Nephron progenitor cell (in vitro differentiated cells): Measurements from ENCODE around the gene TMEM98.
A peak's percentile ranks its signal among the peaks of the same experiment; 100 is the strongest.
"Not testable (repeated sequence)": the region's sequence is repeated elsewhere in the genome, so short reads cannot be mapped to it uniquely, and the experiment has no call there.

ENCODE experiments used
- DNase-seq: peaks from one replicate; pipeline ENCODE4 v3.0.0; 2021
- H3K27ac Mint-ChIP-seq: 2 replicates; pipeline ENCODE4 v1.8.0; 2021; ENCODE audit warnings: mild to moderate bottlenecking, moderate library complexity, mixed read lengths
- H3K27me3 Mint-ChIP-seq: 2 replicates; pipeline ENCODE4 v1.8.0; 2021; ENCODE audit warnings: mild to moderate bottlenecking, low read depth, mixed read lengths; ENCODE audit not compliant: poor library complexity
- H3K36me3 Mint-ChIP-seq: 2 replicates; pipeline ENCODE4 v1.8.0; 2021; ENCODE audit warnings: low read depth, mixed read lengths
- H3K4me1 Mint-ChIP-seq: 2 replicates; pipeline ENCODE4 v1.8.0; 2021; ENCODE audit warnings: mixed read lengths
- H3K4me3 Mint-ChIP-seq: 2 replicates; pipeline ENCODE4 v1.8.0; 2021; ENCODE audit warnings: mild to moderate bottlenecking, moderate library complexity, mixed read lengths
- H3K9me3 Mint-ChIP-seq: 2 replicates; pipeline ENCODE4 v1.8.0; 2021; ENCODE audit warnings: mild to moderate bottlenecking, moderate library complexity, mixed read lengths
- TF ChIP-seq, protein P1 (sequence below): fragments of 200-600 bp; sonication (generic); IDR thresholded peaks from 2 replicates; pipeline ENCODE4 v1.5.0; 2021; ENCODE audit warnings: antibody characterized with exemption

TMEM98 gene

DNA sequence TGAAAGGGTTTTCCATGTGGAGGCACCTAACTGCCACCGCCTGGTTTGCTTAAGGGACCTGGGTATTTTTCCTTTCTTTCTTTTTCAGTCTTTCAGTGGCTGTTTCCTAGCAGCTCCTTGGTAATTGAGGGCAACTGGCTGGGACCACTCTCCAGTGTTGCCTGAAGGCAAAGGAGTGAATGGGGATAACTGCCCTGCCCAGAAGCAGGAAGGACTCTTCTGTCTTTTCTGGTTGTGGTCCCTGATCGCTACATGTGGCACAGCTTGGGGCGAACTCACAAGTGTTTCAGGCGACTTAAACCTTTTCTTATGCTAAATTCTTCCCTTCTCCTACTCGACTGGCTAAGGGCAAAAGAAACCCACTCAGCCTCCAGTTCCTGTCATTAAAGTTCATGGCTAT is 10.1 kb upstream of the TMEM98 start:
- Mint-ChIP-seq H3K27ac (no peak overlapping the region), H3K9me3 (peaks cover 15% of the 10 kb centered on the region), H3K4me1 (peaks cover 12% of the 10 kb centered on the region), H3K27me3 (peaks cover 7% of the 10 kb centered on the region), H3K36me3 (peaks cover 6% of the 10 kb centered on the region), H3K4me3 (no peak overlapping the region)
- no peak for DNase-seq
- TF ChIP-seq, protein P1, sequence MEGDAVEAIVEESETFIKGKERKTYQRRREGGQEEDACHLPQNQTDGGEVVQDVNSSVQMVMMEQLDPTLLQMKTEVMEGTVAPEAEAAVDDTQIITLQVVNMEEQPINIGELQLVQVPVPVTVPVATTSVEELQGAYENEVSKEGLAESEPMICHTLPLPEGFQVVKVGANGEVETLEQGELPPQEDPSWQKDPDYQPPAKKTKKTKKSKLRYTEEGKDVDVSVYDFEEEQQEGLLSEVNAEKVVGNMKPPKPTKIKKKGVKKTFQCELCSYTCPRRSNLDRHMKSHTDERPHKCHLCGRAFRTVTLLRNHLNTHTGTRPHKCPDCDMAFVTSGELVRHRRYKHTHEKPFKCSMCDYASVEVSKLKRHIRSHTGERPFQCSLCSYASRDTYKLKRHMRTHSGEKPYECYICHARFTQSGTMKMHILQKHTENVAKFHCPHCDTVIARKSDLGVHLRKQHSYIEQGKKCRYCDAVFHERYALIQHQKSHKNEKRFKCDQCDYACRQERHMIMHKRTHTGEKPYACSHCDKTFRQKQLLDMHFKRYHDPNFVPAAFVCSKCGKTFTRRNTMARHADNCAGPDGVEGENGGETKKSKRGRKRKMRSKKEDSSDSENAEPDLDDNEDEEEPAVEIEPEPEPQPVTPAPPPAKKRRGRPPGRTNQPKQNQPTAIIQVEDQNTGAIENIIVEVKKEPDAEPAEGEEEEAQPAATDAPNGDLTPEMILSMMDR: no peak

DNA sequence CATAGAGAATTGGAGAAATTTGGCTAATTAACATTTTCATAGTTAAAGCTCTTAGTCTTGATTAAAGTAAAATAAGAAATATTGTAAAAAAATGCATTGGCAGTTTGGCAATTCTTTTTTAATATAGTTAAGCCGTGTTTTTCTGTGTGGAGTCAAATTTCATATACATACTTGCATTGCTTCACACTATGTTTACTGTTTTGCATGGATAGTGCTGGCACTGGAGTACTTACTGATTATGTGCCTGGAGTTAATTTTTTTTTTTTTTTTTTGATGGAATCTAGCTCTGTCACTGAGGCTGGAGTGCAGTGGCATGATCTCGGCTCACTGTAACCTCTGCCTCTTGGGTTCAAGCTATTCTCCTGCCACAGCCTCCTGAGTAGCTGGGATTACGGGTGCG is 8.1 kb upstream of the TMEM98 start:
- not testable (repeated sequence) for H3K27me3 Mint-ChIP-seq, DNase-seq, H3K36me3 Mint-ChIP-seq, H3K27ac Mint-ChIP-seq, H3K4me3 Mint-ChIP-seq, H3K4me1 Mint-ChIP-seq
- peaks cover 26% of the 10 kb centered on the region for H3K9me3 Mint-ChIP-seq

DNA sequence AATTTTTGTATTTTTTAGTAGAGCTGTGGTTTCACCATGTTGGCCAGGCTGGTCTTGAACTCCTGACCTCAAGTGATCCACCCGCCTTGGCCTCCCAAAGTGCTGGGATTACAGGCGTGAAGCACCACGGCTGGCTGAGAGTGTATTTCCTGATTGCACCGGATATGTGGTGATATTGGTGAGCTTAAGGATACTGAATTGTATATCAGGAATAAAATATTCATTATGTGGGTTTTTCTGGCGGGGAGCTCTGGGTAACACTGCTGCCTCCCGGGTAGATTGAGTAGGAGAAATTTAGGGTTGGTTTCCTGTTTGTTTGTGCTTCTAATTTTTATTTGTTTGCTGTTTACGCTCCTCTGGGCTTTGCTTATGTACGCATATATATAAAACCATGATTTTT is 7.7 kb upstream of the TMEM98 start:
- Mint-ChIP-seq H3K27me3 (peaks cover 7% of the 10 kb centered on the region), H3K4me1 (peaks cover 7% of the 10 kb centered on the region), H3K4me3 (no peak overlapping the region), H3K9me3 (peaks cover 26% of the 10 kb centered on the region), H3K27ac (no peak overlapping the region), H3K36me3 (peaks cover 6% of the 10 kb centered on the region)
- TF ChIP-seq, protein P1: no peak
- no peak for DNase-seq

DNA sequence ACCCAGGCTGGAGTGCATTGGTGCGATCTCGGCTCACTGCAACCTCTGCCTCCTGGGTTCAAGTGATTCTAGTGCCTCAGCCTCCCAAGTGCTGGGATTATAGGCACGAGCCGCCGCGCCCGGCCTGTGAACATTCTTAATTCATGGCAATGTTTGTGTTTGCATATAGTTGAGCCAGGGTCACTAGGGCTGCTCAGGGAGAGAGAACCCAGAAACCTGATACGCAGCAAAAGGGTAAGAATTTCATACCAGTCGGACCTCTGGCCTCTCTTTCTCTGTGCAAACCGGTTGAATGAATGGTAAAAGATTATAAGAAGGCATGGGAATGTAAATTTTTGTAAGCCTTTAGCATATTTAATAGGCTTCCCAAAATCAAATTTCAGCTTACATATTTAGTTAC is 6.9 kb upstream of the TMEM98 start:
- peaks cover 5% of the 10 kb centered on the region for H3K27me3 Mint-ChIP-seq
- H3K4me1 Mint-ChIP-seq: peaks cover 7% of the 10 kb centered on the region
- peak overlapping the region; percentile 57 for H3K27ac Mint-ChIP-seq
- H3K36me3 Mint-ChIP-seq: peaks cover 6% of the 10 kb centered on the region
- H3K4me3 Mint-ChIP-seq: no peak overlapping the region
- H3K9me3 Mint-ChIP-seq: peaks cover 26% of the 10 kb centered on the region
- DNase-seq: no peak
- TF ChIP-seq, protein P1: no peak

DNA sequence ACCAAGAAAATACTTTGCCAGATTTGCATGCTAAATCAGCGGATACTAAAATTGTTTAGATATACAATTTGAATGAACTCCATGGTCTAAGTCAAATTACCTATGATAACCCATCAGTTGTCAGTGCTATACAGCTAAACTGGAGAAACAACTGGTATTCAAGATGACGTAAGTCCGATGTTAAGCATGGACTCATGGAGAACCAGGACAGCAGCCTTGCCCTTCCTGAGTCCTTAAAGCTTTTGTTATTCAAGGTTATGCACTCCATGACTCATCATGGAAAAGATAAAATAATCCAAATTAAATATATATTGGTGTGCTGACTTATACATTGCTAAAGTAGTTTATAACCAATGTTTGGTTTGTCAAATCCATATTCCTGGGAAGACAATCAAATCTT is 4.0 kb upstream of the TMEM98 start:
- not testable (repeated sequence) for H3K27me3 Mint-ChIP-seq, DNase-seq, H3K27ac Mint-ChIP-seq, H3K36me3 Mint-ChIP-seq, H3K4me3 Mint-ChIP-seq
- H3K4me1 Mint-ChIP-seq: peaks cover 13% of the 10 kb centered on the region
- peaks cover 26% of the 10 kb centered on the region for H3K9me3 Mint-ChIP-seq

DNA sequence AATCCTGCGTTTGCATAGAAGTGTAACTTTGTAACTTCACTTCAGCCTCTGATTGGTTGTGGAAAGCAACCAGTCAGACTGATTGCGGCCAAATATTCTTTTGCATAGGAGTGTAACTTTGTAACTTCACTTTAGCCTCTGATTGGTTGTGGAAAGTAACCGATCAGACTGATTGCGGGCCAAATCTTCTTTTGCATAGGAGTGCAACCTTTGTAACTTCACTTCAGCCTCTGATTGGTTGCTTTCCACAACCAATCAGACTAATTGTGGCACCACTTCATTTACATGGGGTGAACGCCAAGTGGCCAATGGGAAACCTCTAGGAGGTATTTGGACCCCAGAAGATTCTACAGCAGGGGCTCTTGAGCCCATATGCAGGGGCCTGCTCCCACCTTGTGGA is 1.8 kb upstream of the TMEM98 start:
- no peak for DNase-seq

DNA sequence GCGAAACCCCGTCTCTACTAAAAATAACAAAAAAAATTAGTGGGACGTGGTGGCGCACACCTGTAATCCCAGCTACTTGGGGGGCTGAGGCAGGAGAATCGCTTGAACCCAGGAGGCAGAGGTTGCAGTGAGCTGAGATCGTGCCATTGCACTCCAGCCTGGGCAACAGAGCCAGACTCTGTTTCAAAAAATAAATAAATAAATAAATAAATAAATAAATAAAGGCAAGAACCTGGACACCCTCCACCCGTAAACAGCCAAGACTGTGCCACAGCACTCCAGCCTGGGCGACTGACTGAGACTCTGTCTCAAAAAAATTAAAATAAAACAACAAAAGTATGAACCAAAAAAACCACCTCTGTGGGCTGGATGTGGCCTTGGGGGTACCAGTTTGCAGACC is 1.2 kb upstream of the TMEM98 start:
- H3K9me3 Mint-ChIP-seq: peaks cover 12% of the 10 kb centered on the region
- not testable (repeated sequence) for H3K4me3 Mint-ChIP-seq, H3K36me3 Mint-ChIP-seq, H3K27ac Mint-ChIP-seq, H3K27me3 Mint-ChIP-seq, DNase-seq
- peaks cover 11% of the 10 kb centered on the region for H3K4me1 Mint-ChIP-seq

More for the DNA sequence above, 1.8 kb upstream of the TMEM98 start:
- H3K27ac Mint-ChIP-seq: no peak overlapping the region
- no peaks in the 10 kb centered on the region for H3K27me3 Mint-ChIP-seq
- TF ChIP-seq, protein P1: no peak
- H3K9me3 Mint-ChIP-seq: peaks cover 16% of the 10 kb centered on the region
- peaks cover 5% of the 10 kb centered on the region for H3K36me3 Mint-ChIP-seq
- no peak overlapping the region for H3K4me3 Mint-ChIP-seq
- H3K4me1 Mint-ChIP-seq: peaks cover 6% of the 10 kb centered on the region
